Peyer's patch (tissue), 4 donors: ENCODE measurements around the gene PDCD1. TPM values are rescaled to one million over a fixed set of nuclear protein-coding genes. Genes with fewer than 3 reads are reported as not detected.

Experiments used
- DNase-seq, 3 donors: peaks; one replicate each; pipeline ENCODE4 v3.0.0-alpha.2; 2017 to 2019
- H3K27ac ChIP-seq, 4 donors: fragments of 200-600 bp; sonication (generic); one replicate each; pipeline ENCODE4 v1.5.1; 2016 to 2019
- H3K27me3 ChIP-seq, 2 donors: fragments of 200-600 bp; sonication (generic); one replicate each; pipeline ENCODE4 v1.5.1; 2019
- H3K36me3 ChIP-seq, 3 donors: fragments of 200-600 bp; sonication (generic); one replicate each; pipeline ENCODE4 v1.5.1; 2016 to 2019
- H3K4me1 ChIP-seq, 4 donors: fragments of 200-600 bp; sonication (generic); one replicate each; pipeline ENCODE4 v1.5.1; 2016 to 2019
- H3K4me3 ChIP-seq, 4 donors: fragments of 200-600 bp; sonication (generic); 1 replicate in 3 of 4; 2 replicates in 1 of 4; pipeline ENCODE4 v1.5.1; 2016 to 2019; ENCODE audit warnings: mild to moderate bottlenecking in 1 of 4
- H3K9me3 ChIP-seq, 4 donors: fragments of 200-600 bp; sonication (generic); one replicate each; pipeline ENCODE4 v1.5.1; 2016 to 2019; ENCODE audit warnings: mild to moderate bottlenecking in 1 of 4
- POLR2A ChIP-seq, 2 donors: fragments of 450-650 bp; IDR thresholded peaks; one replicate each; pipeline ENCODE4 v1.5.1; 2017; ENCODE audit warnings: antibody characterized with exemption in 2 of 2, mild to moderate bottlenecking in 2 of 2, moderate library complexity in 2 of 2
- total RNA-seq, 4 donors: library from RNA; depleted of rRNA; stranded (reverse); fragments of >200 nt; gene quantifications; one replicate each; pipeline ENCODE4 v1.1.0, GENCODE V29; 2016
- TF ChIP-seq, protein P1 (sequence below), 6 experiments: fragments of 450-650 bp in 4 of 6; fragments of 200-600 bp in 2 of 6; sonication (generic) in 1 of 6; IDR thresholded peaks; one replicate each; pipeline ENCODE4 v1.5.1; 2017 to 2019; ENCODE audit warnings: antibody characterized with exemption in 6 of 6, mild to moderate bottlenecking in 3 of 6, moderate library complexity in 1 of 6

The PDCD1 gene
- total RNA-seq, 4 donors from 2014 or later = 1.6 to 2.7 TPM; not detected in 2

DNA sequence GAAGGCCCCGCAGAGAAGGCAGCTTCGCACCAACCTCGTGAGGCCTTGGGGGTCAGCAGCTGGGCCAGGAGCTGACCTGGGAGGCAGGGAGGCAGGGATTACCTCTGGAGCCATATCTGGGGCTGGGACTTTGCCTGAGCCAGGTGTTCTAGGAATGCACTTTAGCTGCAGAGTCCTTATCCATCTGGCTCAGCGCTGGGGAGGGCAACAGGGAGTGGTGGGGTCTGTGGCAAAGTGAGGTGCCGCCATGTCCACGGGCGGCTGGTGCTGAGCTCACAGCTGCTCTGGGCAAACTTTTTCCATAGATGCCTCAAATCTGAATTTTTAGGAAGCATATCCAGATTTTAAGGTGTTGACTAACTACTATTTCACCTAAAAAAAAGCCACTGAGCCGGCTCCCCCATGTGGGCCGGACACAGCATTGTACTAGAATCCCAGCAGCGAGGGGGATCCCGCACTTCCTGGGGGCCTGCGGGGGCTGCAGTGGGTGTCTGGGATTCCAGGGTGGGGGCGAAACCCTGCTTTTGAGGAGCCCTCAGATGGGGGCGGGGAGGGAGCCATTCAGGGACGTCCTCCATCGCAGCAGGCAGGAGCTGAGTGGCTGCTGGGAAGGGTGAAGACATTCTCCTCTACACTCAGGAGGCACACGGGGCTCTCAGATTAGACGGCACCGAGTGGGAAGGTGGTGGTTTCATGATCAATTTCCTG, 45.5 kb upstream of the PDCD1 start:
- no peaks in the 10 kb centered on the region for H3K36me3 ChIP-seq
- no peaks in the 10 kb centered on the region for H3K9me3 ChIP-seq
- no peaks in the 10 kb centered on the region for H3K4me1 ChIP-seq
- TF ChIP-seq, protein P1, sequence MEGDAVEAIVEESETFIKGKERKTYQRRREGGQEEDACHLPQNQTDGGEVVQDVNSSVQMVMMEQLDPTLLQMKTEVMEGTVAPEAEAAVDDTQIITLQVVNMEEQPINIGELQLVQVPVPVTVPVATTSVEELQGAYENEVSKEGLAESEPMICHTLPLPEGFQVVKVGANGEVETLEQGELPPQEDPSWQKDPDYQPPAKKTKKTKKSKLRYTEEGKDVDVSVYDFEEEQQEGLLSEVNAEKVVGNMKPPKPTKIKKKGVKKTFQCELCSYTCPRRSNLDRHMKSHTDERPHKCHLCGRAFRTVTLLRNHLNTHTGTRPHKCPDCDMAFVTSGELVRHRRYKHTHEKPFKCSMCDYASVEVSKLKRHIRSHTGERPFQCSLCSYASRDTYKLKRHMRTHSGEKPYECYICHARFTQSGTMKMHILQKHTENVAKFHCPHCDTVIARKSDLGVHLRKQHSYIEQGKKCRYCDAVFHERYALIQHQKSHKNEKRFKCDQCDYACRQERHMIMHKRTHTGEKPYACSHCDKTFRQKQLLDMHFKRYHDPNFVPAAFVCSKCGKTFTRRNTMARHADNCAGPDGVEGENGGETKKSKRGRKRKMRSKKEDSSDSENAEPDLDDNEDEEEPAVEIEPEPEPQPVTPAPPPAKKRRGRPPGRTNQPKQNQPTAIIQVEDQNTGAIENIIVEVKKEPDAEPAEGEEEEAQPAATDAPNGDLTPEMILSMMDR (IDR thresholded peaks at IDR 0.05) = no peak
- TF ChIP-seq POLR2A (IDR thresholded peaks at IDR 0.05) = no peak
- H3K4me3 ChIP-seq = no peak overlapping the region
- no peaks in the 10 kb centered on the region for H3K27me3 ChIP-seq
- no peak for DNase-seq
- H3K27ac ChIP-seq = no peak overlapping the region

DNA sequence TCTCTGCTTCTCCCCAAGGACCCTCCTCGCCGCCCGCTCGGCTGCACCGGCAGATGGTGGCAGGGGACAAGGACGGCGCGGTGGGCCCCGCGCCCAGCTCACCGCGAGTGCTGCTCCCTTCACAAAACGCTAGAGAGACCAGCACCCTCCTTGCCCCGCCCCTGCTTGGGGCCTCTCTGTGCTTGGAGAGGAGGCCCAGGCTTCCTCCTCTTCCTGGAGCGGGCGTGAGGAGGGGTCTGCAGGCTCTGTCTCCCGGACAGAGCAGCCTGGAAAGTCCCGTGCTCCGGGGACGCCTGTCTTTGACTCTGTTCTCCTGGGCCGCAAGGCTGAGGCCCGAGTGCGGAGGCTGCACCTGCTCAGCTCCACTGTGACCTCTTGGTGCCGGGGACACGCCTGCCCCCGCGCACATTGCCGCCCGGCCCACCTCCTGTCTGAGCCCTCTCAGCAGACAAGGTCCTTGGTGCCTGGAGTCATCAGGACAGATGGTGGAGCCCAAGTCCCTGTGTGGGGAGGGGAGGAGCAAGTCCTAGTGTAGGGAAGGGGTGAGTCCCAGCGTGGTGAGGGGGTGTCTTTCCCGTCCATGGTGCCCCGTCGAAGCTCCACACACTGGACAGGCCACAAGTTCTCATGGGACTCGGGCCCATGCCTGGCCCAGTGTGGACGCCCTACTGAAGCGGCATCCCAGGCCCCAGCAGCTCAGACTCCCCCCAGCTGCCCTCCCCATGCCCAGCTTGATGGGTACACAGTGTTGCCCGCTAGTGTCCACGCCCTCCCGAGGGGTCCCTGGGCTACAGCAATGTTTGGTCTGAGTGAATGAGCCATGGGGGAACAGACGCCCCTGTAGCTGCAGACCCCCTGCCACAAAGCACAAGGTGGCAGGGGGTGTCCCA, 44.7 kb upstream of the PDCD1 start:
- H3K4me1 ChIP-seq = no peaks in the 10 kb centered on the region
- no peaks in the 10 kb centered on the region for H3K36me3 ChIP-seq
- no peaks in the 10 kb centered on the region for H3K9me3 ChIP-seq
- H3K4me3 ChIP-seq = no peak overlapping the region
- no peak overlapping the region for H3K27ac ChIP-seq
- TF ChIP-seq POLR2A (IDR thresholded peaks at IDR 0.05) = no peak
- TF ChIP-seq, protein P1 (IDR thresholded peaks at IDR 0.05) = no peak
- DNase-seq = peak in 2 of 3 donors; percentile 24 to 40
- no peaks in the 10 kb centered on the region for H3K27me3 ChIP-seq

DNA sequence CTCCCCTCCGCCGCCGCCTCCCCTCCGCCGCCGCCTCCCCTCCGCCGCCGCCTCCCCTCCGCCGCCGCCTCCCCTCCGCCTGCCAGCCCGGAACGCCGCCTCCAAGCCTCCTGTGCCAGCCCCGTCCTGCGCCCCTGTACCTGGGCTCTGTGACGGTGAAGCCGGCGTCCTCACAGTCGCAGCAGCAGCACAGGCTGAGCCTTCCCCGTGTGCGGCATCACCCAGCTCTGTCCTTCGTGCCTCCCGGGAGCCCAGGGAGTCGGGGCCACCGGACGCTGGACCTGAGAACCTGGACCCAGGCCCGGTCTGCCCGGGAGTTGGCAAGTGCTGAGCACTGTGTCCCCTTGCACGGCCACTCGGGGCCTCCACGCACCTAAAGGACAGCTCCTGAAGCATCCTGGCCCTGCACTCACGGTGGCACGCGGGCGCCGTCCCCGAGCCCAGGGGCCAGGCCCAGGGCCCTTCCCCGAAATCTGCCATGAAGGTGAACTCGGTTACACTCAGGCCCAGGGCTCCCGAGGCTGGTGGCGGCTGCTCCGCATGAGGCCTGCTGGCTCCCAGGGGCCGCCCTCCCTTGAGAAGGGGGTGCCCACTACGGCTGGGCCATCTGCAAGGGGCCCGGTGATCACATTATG, 43.8 kb upstream of the PDCD1 start:
- peak overlapping the region in 1 of 4 donors; percentile 19 for H3K4me3 ChIP-seq
- DNase-seq = peak in 2 of 3 donors; percentile 25 to 34
- no peaks in the 10 kb centered on the region for H3K4me1 ChIP-seq
- H3K27me3 ChIP-seq = no peaks in the 10 kb centered on the region
- H3K36me3 ChIP-seq = no peaks in the 10 kb centered on the region
- no peak overlapping the region for H3K27ac ChIP-seq
- no peaks in the 10 kb centered on the region for H3K9me3 ChIP-seq
- no peak for TF ChIP-seq POLR2A (IDR thresholded peaks at IDR 0.05)
- TF ChIP-seq, protein P1 (IDR thresholded peaks at IDR 0.05) = no peak

DNA sequence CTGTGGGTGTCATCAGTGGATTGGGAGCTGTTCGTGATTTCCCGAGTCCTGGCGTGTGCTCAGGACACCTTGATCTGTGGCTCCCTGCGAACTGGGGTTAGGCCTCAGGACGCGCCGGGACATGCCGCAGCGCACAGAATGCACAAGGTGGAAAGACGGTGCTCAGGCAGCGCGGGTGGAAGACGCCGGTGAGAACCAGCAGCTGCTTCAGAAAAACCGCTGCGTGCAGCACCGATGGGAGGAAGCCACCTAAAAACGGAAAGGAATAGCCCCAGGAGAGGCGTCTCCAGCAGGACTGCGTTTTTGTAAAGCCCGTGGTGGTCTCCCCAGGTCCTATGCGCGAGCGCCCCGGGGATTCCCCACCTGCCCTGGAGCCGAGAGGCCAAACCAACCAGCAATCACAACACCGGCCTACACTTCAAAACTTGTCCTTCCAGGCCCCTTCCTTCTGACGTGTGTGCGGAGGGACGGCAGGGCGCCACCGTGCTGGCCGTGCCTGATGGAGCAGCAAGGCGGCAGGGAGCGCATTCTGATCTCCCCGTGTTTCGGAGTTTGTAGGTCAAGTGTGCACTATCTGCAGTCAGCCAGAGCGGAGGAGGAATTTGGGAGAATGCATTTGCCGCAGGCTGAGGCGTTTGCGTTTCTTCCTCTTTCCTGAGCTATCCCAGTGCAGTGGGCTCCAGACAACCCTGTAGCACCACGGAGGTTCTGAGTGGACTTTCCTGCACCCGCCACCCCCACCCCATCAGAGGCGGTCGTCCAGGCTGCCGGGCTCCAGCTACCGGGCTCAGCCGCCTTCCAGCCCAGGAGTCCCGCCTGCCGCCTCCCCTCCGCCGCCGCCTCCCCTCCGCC, 43.0 kb upstream of the PDCD1 start:
- H3K27me3 ChIP-seq = no peaks in the 10 kb centered on the region
- no peaks in the 10 kb centered on the region for H3K36me3 ChIP-seq
- no peaks in the 10 kb centered on the region for H3K4me1 ChIP-seq
- H3K4me3 ChIP-seq = peak overlapping the region in 1 of 4 donors; percentile 19
- DNase-seq = peak in 2 of 3 donors; percentile 24 to 38
- TF ChIP-seq POLR2A (IDR thresholded peaks at IDR 0.05) = no peak
- TF ChIP-seq, protein P1 (IDR thresholded peaks at IDR 0.05) = no peak
- H3K27ac ChIP-seq = no peak overlapping the region
- no peaks in the 10 kb centered on the region for H3K9me3 ChIP-seq

DNA sequence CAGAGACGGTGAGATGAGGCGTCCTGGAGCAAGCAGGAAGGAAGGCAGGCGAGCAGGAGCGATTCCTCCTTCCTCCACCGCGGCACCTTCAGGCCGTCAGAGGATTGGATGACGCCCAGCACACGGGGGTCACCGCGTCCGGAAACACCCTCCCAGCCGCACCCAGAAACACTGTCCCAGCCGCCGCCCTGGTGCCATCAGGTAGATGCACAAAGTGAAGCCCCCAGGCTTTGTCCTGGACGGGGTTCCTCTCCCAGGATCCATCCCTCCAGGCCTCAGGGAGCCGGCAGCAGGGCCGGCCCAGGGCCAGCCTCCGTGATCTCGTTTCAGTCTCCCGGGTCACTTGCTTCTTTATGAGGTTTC, 42.3 kb upstream of the PDCD1 start:
- Histone ChIP-seq H3K4me1 (no peaks in the 10 kb centered on the region), H3K27ac (no peak overlapping the region), H3K27me3 (no peaks in the 10 kb centered on the region)

More for the DNA sequence above, 42.3 kb upstream of the PDCD1 start:
- H3K36me3 ChIP-seq = no peaks in the 10 kb centered on the region
- no peaks in the 10 kb centered on the region for H3K9me3 ChIP-seq
- no peak for TF ChIP-seq POLR2A (IDR thresholded peaks at IDR 0.05)
- TF ChIP-seq, protein P1 (IDR thresholded peaks at IDR 0.05) = no peak
- no peak overlapping the region for H3K4me3 ChIP-seq
- peak in 1 of 3 donors; percentile 37 for DNase-seq
